Measurements from ENCODE around the gene CRACDL. TPM values are rescaled to one million over a fixed set of nuclear protein-coding genes. Genes with fewer than 3 reads are reported as not detected.

Gene CRACDL
- total RNA-seq, 4 donors from 2014 or later, result 5.2 to 10.6 (median 8.1) TPM

DNA sequence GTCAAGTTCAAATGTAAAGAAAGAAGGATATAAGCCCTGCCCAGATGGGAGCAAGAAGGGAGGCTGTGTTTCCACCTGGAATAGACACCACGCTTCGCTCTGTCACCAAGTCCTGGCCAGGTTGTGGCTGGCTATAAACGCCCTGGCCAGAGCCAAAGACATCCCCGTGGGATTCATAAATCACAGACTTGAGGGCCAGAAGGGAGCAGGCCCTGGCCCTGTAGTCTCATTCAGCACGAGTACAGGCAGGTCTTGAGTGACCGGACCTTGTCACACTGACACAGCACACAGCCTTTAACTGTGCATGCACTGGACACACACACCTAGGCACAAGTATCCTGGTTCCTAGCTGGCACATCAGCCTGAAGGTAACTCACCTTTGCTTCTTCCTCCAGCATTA is 110.6 kb downstream of the CRACDL start:
- intact Hi-C loops (cut with DNase I), result no loop called here
- WGBS, 2 donors, result 80 to 83% methylated on average over 6 of the region's 6 CpGs
- H3K27ac ChIP-seq, result no peak overlapping the region
- H3K36me3 ChIP-seq, result no peaks in the 10 kb centered on the region
- H3K4me3 ChIP-seq (replicated peaks in 1 of 3), result no peak overlapping the region
- H3K27me3 ChIP-seq, result no peaks in the 10 kb centered on the region
- no peak for TF ChIP-seq POLR2A (IDR thresholded peaks at IDR 0.05)
- TF ChIP-seq, protein P1, sequence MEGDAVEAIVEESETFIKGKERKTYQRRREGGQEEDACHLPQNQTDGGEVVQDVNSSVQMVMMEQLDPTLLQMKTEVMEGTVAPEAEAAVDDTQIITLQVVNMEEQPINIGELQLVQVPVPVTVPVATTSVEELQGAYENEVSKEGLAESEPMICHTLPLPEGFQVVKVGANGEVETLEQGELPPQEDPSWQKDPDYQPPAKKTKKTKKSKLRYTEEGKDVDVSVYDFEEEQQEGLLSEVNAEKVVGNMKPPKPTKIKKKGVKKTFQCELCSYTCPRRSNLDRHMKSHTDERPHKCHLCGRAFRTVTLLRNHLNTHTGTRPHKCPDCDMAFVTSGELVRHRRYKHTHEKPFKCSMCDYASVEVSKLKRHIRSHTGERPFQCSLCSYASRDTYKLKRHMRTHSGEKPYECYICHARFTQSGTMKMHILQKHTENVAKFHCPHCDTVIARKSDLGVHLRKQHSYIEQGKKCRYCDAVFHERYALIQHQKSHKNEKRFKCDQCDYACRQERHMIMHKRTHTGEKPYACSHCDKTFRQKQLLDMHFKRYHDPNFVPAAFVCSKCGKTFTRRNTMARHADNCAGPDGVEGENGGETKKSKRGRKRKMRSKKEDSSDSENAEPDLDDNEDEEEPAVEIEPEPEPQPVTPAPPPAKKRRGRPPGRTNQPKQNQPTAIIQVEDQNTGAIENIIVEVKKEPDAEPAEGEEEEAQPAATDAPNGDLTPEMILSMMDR (IDR thresholded peaks at IDR 0.05), result no peak
- DNase-seq, result no peak
- H3K9me3 ChIP-seq, result no peaks in the 10 kb centered on the region
- H3K4me1 ChIP-seq, result peaks cover 0 to 11% of the 10 kb centered on the region in 2 donors

DNA sequence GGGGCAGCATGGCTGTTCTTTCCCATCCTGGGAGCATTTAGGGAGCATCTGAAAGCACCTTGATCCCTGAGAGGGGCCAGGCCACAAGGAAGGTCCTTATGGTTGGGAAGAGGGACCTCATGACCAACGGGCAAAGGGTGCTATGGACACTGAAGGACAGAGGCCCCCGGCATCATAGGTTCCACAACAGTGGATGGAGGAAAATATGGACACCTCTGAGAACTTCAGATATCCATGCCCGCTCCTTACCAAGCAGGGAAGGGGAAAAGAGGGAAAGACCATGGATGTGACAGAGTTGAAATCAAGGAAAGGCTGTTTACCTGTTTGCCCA is 111.0 kb downstream of the CRACDL start:
- Histone ChIP-seq H3K27me3 (no peaks in the 10 kb centered on the region), H3K9me3 (no peaks in the 10 kb centered on the region), H3K36me3 (no peaks in the 10 kb centered on the region), H3K4me3 (replicated peaks in 1 of 3) (no peak overlapping the region), H3K27ac (no peak overlapping the region), H3K4me1 (peaks cover 0 to 11% of the 10 kb centered on the region in 2 donors)
- DNase-seq, result no peak
- intact Hi-C loops (cut with DNase I), result no loop called here
- no peak for TF ChIP-seq POLR2A (IDR thresholded peaks at IDR 0.05)
- TF ChIP-seq, protein P1 (IDR thresholded peaks at IDR 0.05), result no peak
- 99 to 100% methylated on average over 3 of the region's 3 CpGs for WGBS, 2 donors

DNA sequence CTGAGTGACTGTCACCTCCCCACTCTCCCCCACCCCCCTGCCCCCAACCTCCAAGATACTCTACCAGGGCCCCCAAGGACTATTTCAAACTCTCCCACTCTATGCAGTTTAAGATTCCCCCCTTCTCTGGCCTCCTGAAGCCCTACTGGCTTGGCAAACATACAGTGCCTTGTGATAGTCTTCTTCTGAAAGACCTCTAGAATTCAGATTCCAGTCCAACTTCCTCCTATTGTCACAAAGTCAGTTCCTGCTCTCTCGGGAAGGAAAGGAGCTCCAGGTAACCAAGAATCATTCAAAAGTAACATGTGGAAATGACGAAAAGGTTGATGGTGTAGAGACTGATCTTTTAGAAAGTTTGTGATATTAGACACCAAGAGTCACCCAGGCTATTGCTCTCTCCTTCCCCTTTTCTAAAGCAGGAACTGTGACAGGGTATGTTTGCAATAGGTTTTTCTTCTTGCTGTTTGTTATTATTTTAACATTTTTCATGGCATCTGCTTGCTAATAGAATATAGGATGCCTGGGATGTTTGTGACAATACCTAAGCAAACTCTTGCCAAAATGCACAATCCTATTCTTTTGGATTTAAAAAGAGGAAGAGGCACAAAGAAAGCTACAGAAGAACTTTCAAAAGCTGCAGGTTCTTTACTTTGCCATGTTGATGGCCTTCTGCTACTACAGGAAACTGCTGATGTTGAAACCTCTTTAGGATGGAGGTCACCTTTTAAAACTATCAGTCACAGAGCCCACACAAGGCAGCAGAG is 111.6 kb downstream of the CRACDL start:
- intact Hi-C loops (cut with DNase I), result no loop called here
- 78 to 86% methylated on average over 2 of the region's 2 CpGs for WGBS, 2 donors
- H3K27ac ChIP-seq, result peak overlapping the region in 1 of 3 donors; percentile 69
- H3K27me3 ChIP-seq, result no peaks in the 10 kb centered on the region
- no peaks in the 10 kb centered on the region for H3K36me3 ChIP-seq
- TF ChIP-seq, protein P1 (IDR thresholded peaks at IDR 0.05), result no peak
- no peak for TF ChIP-seq POLR2A (IDR thresholded peaks at IDR 0.05)
- H3K9me3 ChIP-seq, result no peaks in the 10 kb centered on the region
- H3K4me1 ChIP-seq, result peaks cover 0 to 11% of the 10 kb centered on the region in 2 donors
- H3K4me3 ChIP-seq (replicated peaks in 1 of 3), result no peak overlapping the region
- no peak for DNase-seq

DNA sequence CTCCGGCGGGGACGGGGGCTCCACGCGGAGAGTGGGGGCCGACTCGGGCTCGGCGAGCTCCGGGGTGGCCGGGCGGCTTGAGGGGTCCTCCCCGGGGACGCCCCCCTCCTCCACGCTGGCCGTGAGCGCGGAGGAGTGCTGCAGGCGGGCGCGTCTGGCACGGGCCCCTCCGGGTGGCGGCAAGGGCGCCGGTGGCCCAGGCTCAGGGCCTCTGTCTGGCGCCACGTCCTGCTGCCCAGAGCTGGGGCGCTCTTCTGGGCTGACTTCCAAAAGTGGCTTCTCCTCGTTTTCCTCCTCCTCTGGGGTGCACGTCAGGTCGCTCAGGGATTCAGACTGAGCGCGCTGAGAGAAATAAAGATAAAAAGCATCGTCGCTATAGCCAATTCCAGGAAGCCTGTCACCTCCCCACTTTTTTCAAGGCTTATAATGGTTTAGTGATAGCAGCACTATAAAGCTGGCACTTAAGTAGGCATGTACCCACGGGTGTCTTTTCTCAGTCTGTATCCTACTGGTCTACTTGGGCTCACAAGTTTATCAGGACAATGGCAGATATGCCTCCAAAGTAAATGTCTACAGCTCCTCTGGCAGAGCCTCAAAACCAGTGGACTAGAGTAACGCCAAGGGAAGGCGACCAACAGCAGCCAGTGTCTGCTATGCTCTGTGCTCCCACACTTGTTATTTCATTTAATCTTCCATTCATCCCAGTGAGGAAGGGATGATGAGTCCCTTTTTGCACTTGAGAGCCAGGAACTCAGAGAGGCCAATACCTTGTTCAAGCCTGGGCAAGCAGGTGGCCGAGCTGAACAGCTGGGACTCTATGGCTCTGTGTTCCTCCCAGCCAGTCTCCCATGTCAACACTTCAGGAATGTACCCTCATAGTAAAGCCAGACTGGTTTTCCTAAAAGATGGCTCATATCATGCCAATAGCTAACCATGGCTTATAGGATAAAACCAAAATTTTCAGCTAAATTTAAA is 112.5 kb downstream of the CRACDL start:
- Histone ChIP-seq H3K27me3 (no peaks in the 10 kb centered on the region), H3K27ac (peak overlapping the region; percentile 24 to 70 (median 69)), H3K4me3 (replicated peaks in 1 of 3) (peak overlapping the region in 1 of 3 donors; percentile 40), H3K36me3 (no peaks in the 10 kb centered on the region), H3K4me1 (peaks cover 0 to 11% of the 10 kb centered on the region in 2 donors), H3K9me3 (no peaks in the 10 kb centered on the region)
- 51 to 54% methylated on average over 14 to 16 of the region's 40 CpGs for WGBS, 2 donors
- intact Hi-C loops (cut with DNase I), result no loop called here
- DNase-seq, result peak; percentile 27 to 42
- TF ChIP-seq POLR2A (IDR thresholded peaks at IDR 0.05), result no peak
- TF ChIP-seq, protein P1 (IDR thresholded peaks at IDR 0.05), result no peak
